ENCODE measurements around the gene MCTP2.

Gene MCTP2

DNA sequence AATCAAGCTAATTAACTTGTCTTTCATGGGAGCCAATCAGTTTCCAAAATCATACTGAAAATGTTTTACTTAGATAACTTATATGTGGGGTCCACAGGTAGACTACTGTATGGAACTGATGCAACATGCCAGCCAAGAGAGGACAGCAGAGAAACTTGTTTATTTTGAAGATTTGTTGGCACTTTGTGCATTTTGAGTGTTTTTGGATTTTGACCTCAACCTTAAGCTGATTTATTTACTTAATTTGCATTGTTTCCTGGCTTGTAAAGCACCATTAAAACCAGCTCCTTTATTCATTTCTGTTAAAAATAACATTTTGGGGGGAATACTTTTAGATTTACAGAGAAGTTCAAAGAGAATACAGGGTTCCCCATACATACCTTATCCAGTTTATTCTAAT is 166.6 kb downstream of the MCTP2 start:
- Histone ChIP-seq H3K4me3 (ENCODE audit: low read length) (no peak overlapping the region), H3K27ac (ENCODE audit: low read depth, low read length) (no peak overlapping the region), H3K27me3 (ENCODE audit: control insufficient read depth, low read length) (no peaks in the 10 kb centered on the region), H3K36me3 (ENCODE audit: control insufficient read depth, low read length) (peaks cover 17% of the 10 kb centered on the region), H4K20me1 (ENCODE audit: control insufficient read depth, insufficient read depth, low read depth, low read length) (no peaks in the 10 kb centered on the region), H3K4me2 (ENCODE audit: low read length) (no peak overlapping the region), H3K4me1 (ENCODE audit: control insufficient read depth, low read length) (no peaks in the 10 kb centered on the region), H3K9me2 (replicated peaks; ENCODE audit: control insufficient read depth, low read length) (no peaks in the 10 kb centered on the region), H3K79me2 (ENCODE audit: control insufficient read depth, low read length) (no peaks in the 10 kb centered on the region), H3F3A (ENCODE audit: control insufficient read depth, insufficient read depth) (no peaks in the 10 kb centered on the region), H3K9me3 (ENCODE audit: control insufficient read depth, insufficient read depth, low read length) (no peaks in the 10 kb centered on the region)
- TF ChIP-seq EZH2phosphoT487 (IDR thresholded peaks at IDR 0.05; ENCODE audit: borderline replicate concordance, low read length), result no peak
- TF ChIP-seq, protein P1, sequence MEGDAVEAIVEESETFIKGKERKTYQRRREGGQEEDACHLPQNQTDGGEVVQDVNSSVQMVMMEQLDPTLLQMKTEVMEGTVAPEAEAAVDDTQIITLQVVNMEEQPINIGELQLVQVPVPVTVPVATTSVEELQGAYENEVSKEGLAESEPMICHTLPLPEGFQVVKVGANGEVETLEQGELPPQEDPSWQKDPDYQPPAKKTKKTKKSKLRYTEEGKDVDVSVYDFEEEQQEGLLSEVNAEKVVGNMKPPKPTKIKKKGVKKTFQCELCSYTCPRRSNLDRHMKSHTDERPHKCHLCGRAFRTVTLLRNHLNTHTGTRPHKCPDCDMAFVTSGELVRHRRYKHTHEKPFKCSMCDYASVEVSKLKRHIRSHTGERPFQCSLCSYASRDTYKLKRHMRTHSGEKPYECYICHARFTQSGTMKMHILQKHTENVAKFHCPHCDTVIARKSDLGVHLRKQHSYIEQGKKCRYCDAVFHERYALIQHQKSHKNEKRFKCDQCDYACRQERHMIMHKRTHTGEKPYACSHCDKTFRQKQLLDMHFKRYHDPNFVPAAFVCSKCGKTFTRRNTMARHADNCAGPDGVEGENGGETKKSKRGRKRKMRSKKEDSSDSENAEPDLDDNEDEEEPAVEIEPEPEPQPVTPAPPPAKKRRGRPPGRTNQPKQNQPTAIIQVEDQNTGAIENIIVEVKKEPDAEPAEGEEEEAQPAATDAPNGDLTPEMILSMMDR (IDR thresholded peaks at IDR 0.05; ENCODE audit: low read depth, low read length, poor library complexity, severe bottlenecking), result no peak

DNA sequence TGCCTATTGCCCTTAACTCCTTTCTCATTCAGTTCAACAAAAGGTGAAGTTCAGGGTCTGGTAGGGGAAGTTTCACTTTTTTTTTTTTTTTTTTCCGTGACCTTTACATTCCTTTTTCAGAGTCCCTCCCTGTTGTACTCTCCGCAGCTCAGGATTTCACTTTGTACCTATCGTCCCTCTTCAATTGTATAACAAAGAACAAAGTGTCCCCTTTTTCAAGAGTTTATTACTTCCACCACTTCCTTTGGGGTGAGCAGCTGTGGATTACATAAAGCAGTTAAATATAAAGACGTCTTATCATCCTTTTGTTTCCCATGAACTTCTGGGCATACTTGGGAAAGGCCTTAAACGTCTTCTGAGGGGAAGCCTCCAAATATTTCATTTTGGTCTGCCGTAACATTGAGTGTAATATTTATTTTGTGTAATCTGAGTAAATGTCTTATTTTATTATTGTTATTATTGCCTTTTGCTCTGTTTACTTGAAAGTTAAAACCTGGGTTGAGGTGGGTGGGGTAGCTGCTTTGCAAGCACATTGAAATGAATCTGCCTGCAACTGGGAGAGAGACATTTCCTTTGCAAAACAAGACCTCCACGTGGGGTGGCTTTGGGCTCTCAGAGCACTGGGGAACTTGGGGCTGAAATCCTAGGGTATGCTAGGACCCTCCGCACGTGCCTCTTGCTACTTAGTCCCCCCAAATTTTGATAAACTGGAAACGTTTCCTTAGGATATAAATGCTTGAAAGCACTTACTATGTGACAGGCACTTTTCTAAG is 169.4 kb downstream of the MCTP2 start:
- H3K79me2 ChIP-seq (ENCODE audit: control insufficient read depth, low read length), result no peaks in the 10 kb centered on the region
- H4K20me1 ChIP-seq (ENCODE audit: control insufficient read depth, insufficient read depth, low read depth, low read length), result no peaks in the 10 kb centered on the region
- no peak overlapping the region for H3K4me3 ChIP-seq (ENCODE audit: low read length)
- H3K4me2 ChIP-seq (ENCODE audit: low read length), result no peak overlapping the region
- no peaks in the 10 kb centered on the region for H3K27me3 ChIP-seq (ENCODE audit: control insufficient read depth, low read length)
- H3K4me1 ChIP-seq (ENCODE audit: control insufficient read depth, low read length), result peaks cover 7% of the 10 kb centered on the region
- no peaks in the 10 kb centered on the region for H3F3A ChIP-seq (ENCODE audit: control insufficient read depth, insufficient read depth)
- peaks cover 36% of the 10 kb centered on the region for H3K36me3 ChIP-seq (ENCODE audit: control insufficient read depth, low read length)
- no peaks in the 10 kb centered on the region for H3K9me3 ChIP-seq (ENCODE audit: control insufficient read depth, insufficient read depth, low read length)
- no peaks in the 10 kb centered on the region for H3K9me2 ChIP-seq (replicated peaks; ENCODE audit: control insufficient read depth, low read length)
- H3K27ac ChIP-seq (ENCODE audit: low read depth, low read length), result no peak overlapping the region
- TF ChIP-seq EZH2phosphoT487 (IDR thresholded peaks at IDR 0.05; ENCODE audit: borderline replicate concordance, low read length), result no peak
- TF ChIP-seq, protein P1 (IDR thresholded peaks at IDR 0.05; ENCODE audit: low read depth, low read length, poor library complexity, severe bottlenecking), result no peak

DNA sequence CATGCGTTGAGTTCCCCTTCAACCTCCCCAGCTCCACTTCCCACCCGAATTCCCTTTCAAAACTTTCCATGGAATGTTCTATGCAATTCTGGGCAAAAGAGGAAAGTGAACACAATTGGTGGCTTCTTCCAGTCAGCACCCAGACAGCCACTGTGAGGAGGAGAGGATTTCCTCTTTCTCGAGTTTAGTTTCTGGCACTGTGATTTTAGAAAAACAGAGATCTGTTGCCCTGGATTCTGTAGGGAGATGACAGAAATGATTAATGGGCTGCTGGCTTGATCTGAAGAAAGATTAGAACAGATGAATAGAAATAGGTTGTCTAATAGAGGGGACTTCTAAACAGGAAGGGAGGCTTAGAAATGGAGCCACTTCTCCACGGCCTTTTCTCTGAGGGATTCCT is 172.0 kb downstream of the MCTP2 start:
- H3K4me3 ChIP-seq (ENCODE audit: low read length), result no peak overlapping the region
- H3K9me3 ChIP-seq (ENCODE audit: control insufficient read depth, insufficient read depth, low read length), result no peaks in the 10 kb centered on the region
- H3K9me2 ChIP-seq (replicated peaks; ENCODE audit: control insufficient read depth, low read length), result no peaks in the 10 kb centered on the region
- no peaks in the 10 kb centered on the region for H3K27me3 ChIP-seq (ENCODE audit: control insufficient read depth, low read length)
- no peaks in the 10 kb centered on the region for H3K79me2 ChIP-seq (ENCODE audit: control insufficient read depth, low read length)
- H3F3A ChIP-seq (ENCODE audit: control insufficient read depth, insufficient read depth), result no peaks in the 10 kb centered on the region
- H3K36me3 ChIP-seq (ENCODE audit: control insufficient read depth, low read length), result peaks cover 36% of the 10 kb centered on the region
- H3K4me1 ChIP-seq (ENCODE audit: control insufficient read depth, low read length), result peaks cover 7% of the 10 kb centered on the region
- H4K20me1 ChIP-seq (ENCODE audit: control insufficient read depth, insufficient read depth, low read depth, low read length), result no peaks in the 10 kb centered on the region
- no peak overlapping the region for H3K4me2 ChIP-seq (ENCODE audit: low read length)
- no peak overlapping the region for H3K27ac ChIP-seq (ENCODE audit: low read depth, low read length)
- TF ChIP-seq, protein P1 (IDR thresholded peaks at IDR 0.05; ENCODE audit: low read depth, low read length, poor library complexity, severe bottlenecking), result no peak
- TF ChIP-seq EZH2phosphoT487 (IDR thresholded peaks at IDR 0.05; ENCODE audit: borderline replicate concordance, low read length), result no peak

Data from DOHH2 (cell line).